Heart left ventricle (tissue), 16 donors: Measurements from ENCODE around the gene FARP1. TPM values are rescaled to one million over a fixed set of nuclear protein-coding genes. Genes with fewer than 3 reads are reported as not detected.

Experiments used
- ATAC-seq, 4 donors: fragments of 200-7000 bp; cut with Tn5 transposase; one replicate each; pipeline ENCODE4 v1.9.1; 2020 to 2022; ENCODE audit warnings: moderate library complexity in 4 of 4, mild to moderate bottlenecking in 3 of 4, moderate number of reproducible peaks in 1 of 4
- DNase-seq, 5 donors: peaks; one replicate each; pipeline ENCODE4 v3.0.0-alpha.2; 2020
- H3K27ac ChIP-seq, 12 donors: fragments of 200-600 bp; sonication (generic) in 4 of 12; one replicate each; pipeline versions ENCODE4 v1.5.0 to v1.8.0; 2016 to 2022; ENCODE audit warnings: mild to moderate bottlenecking in 2 of 12
- H3K27me3 ChIP-seq, 9 donors: fragments of 200-600 bp; sonication (generic) in 2 of 9; one replicate each; pipeline versions ENCODE4 v1.5.1 to v1.8.0; 2016 to 2022; ENCODE audit warnings: mild to moderate bottlenecking in 3 of 9
- H3K36me3 ChIP-seq, 9 donors: fragments of 200-600 bp; sonication (generic) in 2 of 9; one replicate each; pipeline versions ENCODE4 v1.5.0 to v1.8.0; 2018 to 2022; ENCODE audit warnings: mild to moderate bottlenecking in 2 of 9
- H3K4me1 ChIP-seq, 12 donors: fragments of 200-600 bp; sonication (generic) in 4 of 12; one replicate each; pipeline versions ENCODE4 v1.5.0 to v1.8.0; 2016 to 2022; ENCODE audit warnings: mild to moderate bottlenecking in 3 of 12
- H3K4me3 ChIP-seq, 12 donors: fragments of 200-600 bp; sonication (generic) in 4 of 12; one replicate each; pipeline versions ENCODE4 v1.5.0 to v1.8.0; 2017 to 2022; ENCODE audit warnings: mild to moderate bottlenecking in 9 of 12, moderate library complexity in 4 of 12
- H3K9me3 ChIP-seq, 12 donors: fragments of 200-600 bp; sonication (generic) in 4 of 12; one replicate each; pipeline versions ENCODE4 v1.5.0 to v1.8.0; 2016 to 2022; ENCODE audit warnings: mild to moderate bottlenecking in 1 of 12
- CTCF ChIP-seq, 12 donors: fragments of 200-600 bp; sonication (generic) in 4 of 12; IDR thresholded peaks; one replicate each; pipeline versions ENCODE4 v1.5.0 to v1.8.0; 2018 to 2022; ENCODE audit warnings: antibody characterized with exemption in 12 of 12, mild to moderate bottlenecking in 5 of 12
- POLR2A ChIP-seq, 2 donors: fragments of 450-650 bp; IDR thresholded peaks; one replicate each; pipeline ENCODE4 v1.6.1; 2017; ENCODE audit warnings: antibody characterized with exemption in 2 of 2, mild to moderate bottlenecking in 2 of 2, moderate library complexity in 2 of 2
- WGBS, 4 donors: extraction: QIAGEN DNeasy Blood & Tissue Kit in 2 of 4; methylation state at CpG; one replicate each; pipeline versions ENCODE4 v1.1.5 to v1.1.7; 2013 to 2018; 5-methylcytosine and 5-hydroxymethylcytosine counted together
- intact Hi-C, 10 donors: fragments of 100-400 bp; cut with DNase I; formaldehyde crosslinking; loops; one replicate each; pipeline versions ENCODE4 v1.11.1 to v1.14.2; 2022
- polyA plus RNA-seq, 2 donors: library from polyadenylated mRNA; stranded (reverse); fragments of 200-250 nt; gene quantifications; one replicate each; pipeline ENCODE4 v1.2.3, GENCODE V29; 2013
- total RNA-seq, 9 donors: library from RNA; depleted of rRNA in 2 of 9; stranded (reverse); fragments of >200 nt in 2 of 9; fragmentation: NEBNext Ultra II Directional in 3 of 9; extraction: Animal tissue kit (Norgen Biotek cat#: 25700) in 3 of 9; gene quantifications; one replicate each; pipeline versions ENCODE4 v1.1.0 to v1.2.4, GENCODE V29; 2016 to 2023
- donor health status: ischemic (EF 13 %, LVEDD 7.1; RV severe dilation, severe dysfunction).
- donor health status: healthy with polysubstance abuse.
- donor health status: DM: no; HTN: yes; CAD: no.
- donor health status: DM: no; HTN: no; CAD: no.
- donor health status: ischemic (EF 25% LVEDD 6.9; RV normal size, moderate dysfunction).
- donor health status: ischemic (EF 25% LVEDD 5.7; RV mildly dilated, moderate dysfunction).
- donor health status: healthy.
- donor health status: DM: yes; HTN: yes; CAD: no.
- donor health status: ischemic (EF 35%, LVEDD 5.7; RV mildly dilated, moderate dysfunction).
- donor health status: nonischemic (EF 11% LVEDD 7.7; RV severe dilation, severe dysfunction).
- donor health status: DM: yes; HTN: yes; CAD: no.
- donor health status: PGD.
- donor health status: ischemic (EF 29% LVEDD 5.4; RV normal size, mild dysfunction).
- donor health status: nonischemic (EF 23%, LVEDD 6.1; RV moderate dilation, normal function).

FARP1 gene
- total and polyA plus RNA-seq, 11 donors = 7.7 to 51.8 (median 22.3) TPM

GRCh38 chr13:98272549-98272948 lies 129.7 kb downstream of the FARP1 start:
- intact Hi-C loops = no loop called here
- Histone ChIP-seq H3K4me3 (no peak overlapping the region), H3K27ac (no peak overlapping the region), H3K4me1 (peaks cover 0 to 17% (median 4%) of the 10 kb centered on the region in 12 donors), H3K36me3 (no peaks in the 10 kb centered on the region), H3K9me3 (no peaks in the 10 kb centered on the region), H3K27me3 (no peaks in the 10 kb centered on the region)
- TF ChIP-seq POLR2A (IDR thresholded peaks at IDR 0.05) (no peak), CTCF (IDR thresholded peaks at IDR 0.05) (no peak)
- DNase-seq = no peak
- ATAC-seq = no peak
- WGBS, 4 donors = 63 to 76% (median 69%) methylated on average over 1 of the region's 1 CpG

GRCh38 chr13:98273067-98273823 lies 130.4 kb downstream of the FARP1 start:
- WGBS, 4 donors = 83 to 94% (median 86%) methylated on average over 9 of the region's 9 CpGs

GRCh38 chr13:98273824-98274742 lies 131.2 kb downstream of the FARP1 start:
- Histone ChIP-seq H3K4me3 (no peak overlapping the region), H3K27ac (no peak overlapping the region), H3K36me3 (no peaks in the 10 kb centered on the region), H3K27me3 (no peaks in the 10 kb centered on the region), H3K4me1 (peaks cover 0 to 15% (median 4%) of the 10 kb centered on the region in 12 donors), H3K9me3 (no peaks in the 10 kb centered on the region)
- ATAC-seq = no peak
- WGBS, 4 donors = 71 to 80% (median 75%) methylated on average over 12 of the region's 12 CpGs
- intact Hi-C loops = no loop called here
- TF ChIP-seq CTCF (IDR thresholded peaks at IDR 0.05) (no peak), POLR2A (IDR thresholded peaks at IDR 0.05) (no peak)
- no peak for DNase-seq

More at GRCh38 chr13:98273067-98273823, 130.4 kb downstream of the FARP1 start:
- intact Hi-C loops = no loop called here
- Histone ChIP-seq H3K4me3 (no peak overlapping the region), H3K9me3 (no peaks in the 10 kb centered on the region), H3K27ac (no peak overlapping the region), H3K36me3 (no peaks in the 10 kb centered on the region), H3K27me3 (no peaks in the 10 kb centered on the region), H3K4me1 (peaks cover 0 to 15% (median 4%) of the 10 kb centered on the region in 12 donors)
- TF ChIP-seq CTCF (IDR thresholded peaks at IDR 0.05) (no peak), POLR2A (IDR thresholded peaks at IDR 0.05) (no peak)
- DNase-seq (no peak), ATAC-seq (no peak)

- Histone ChIP-seq H3K4me3 (no peak overlapping the region), H3K36me3 (no peaks in the 10 kb centered on the region), H3K27ac (no peak overlapping the region), H3K27me3 (no peaks in the 10 kb centered on the region), H3K4me1 (peaks cover 0 to 15% (median 4%) of the 10 kb centered on the region in 12 donors), H3K9me3 (no peaks in the 10 kb centered on the region)
- WGBS, 4 donors = 68 to 98% (median 91%) methylated on average over 2 of the region's 2 CpGs
- TF ChIP-seq POLR2A (IDR thresholded peaks at IDR 0.05) (no peak), CTCF (IDR thresholded peaks at IDR 0.05) (no peak)
- ATAC-seq (no peak), DNase-seq (no peak)
- intact Hi-C loops = no loop called here
Observed at GRCh38 chr13:98274921-98275487, 132.1 kb downstream of the FARP1 start.
